Fibroblast of lung (primary cell): ENCODE results near the gene SNX14.

Source experiments
- CTCF ChIP-seq, 2 donors: IDR thresholded peaks in 1 of 2; conservative IDR thresholded peaks in 1 of 2; 1 replicate in 1 of 2; 2 replicates in 1 of 2; pipeline ENCODE4 v1.5.1; 2011 to 2012; ENCODE audit warnings: low read length in 2 of 2, control low read depth in 1 of 2, inconsistent platforms in 1 of 2, low read depth in 1 of 2, mild to moderate bottlenecking in 1 of 2
- EZH2 ChIP-seq: IDR thresholded peaks from 2 replicates; pipeline ENCODE4 v1.5.1; 2012; ENCODE audit warnings: low read length, control low read depth, mild to moderate bottlenecking; ENCODE audit errors: missing control alignments

- TF ChIP-seq CTCF (conservative IDR thresholded peaks at IDR 0.05 in 1 of 2, IDR thresholded peaks at IDR 0.05 in 1 of 2; ENCODE audit: low read depth in 1 of 2, low read length in 2 of 2) (no peak), EZH2 (no peak)
Measured at GRCh38 chr6:85494547-85495536, 98.8 kb downstream of the SNX14 start.
